CD4-positive, alpha-beta T cell treated with Interleukin-12 subunit alpha and Interleukin-12 subunit beta, for 1 hour (primary cell): ENCODE results near the gene DLEU7.

ENCODE experiments used
- DNase-seq: peaks from one replicate; pipeline ENCODE4 v3.0.0-alpha.2; 2020

Gene DLEU7

DNA sequence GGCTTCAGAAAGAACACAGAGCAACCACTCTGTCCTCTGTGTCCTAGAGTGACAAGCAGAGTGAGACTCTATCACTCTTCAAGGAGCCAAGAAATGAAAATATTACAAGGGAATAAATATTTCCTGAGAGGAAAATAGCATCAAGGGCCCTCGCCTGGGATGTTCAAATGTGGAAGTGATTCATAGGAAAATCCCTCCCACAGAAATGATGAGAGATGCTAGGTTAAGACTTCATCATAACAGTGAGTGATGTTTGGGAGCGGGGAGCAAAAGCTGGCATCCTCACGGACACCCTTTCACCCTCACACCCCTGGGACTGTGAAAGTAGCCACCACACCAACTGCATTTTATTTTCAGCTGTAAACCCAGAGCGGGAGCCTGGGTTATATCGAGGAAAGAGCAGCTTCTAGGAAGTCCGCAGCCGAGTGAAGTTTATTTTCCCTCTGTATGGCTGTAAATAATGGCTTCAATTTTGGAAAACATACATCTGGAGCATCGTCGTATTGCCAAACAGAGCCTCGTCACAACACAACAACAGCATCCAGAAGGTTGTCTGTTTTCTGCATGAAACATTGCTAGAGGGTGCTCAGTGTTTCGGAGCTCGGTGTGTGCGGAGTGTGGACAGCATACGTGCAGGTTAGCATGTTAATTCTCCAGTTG is 54.8 kb downstream of the DLEU7 start:
- DNase-seq = no peak

DNA sequence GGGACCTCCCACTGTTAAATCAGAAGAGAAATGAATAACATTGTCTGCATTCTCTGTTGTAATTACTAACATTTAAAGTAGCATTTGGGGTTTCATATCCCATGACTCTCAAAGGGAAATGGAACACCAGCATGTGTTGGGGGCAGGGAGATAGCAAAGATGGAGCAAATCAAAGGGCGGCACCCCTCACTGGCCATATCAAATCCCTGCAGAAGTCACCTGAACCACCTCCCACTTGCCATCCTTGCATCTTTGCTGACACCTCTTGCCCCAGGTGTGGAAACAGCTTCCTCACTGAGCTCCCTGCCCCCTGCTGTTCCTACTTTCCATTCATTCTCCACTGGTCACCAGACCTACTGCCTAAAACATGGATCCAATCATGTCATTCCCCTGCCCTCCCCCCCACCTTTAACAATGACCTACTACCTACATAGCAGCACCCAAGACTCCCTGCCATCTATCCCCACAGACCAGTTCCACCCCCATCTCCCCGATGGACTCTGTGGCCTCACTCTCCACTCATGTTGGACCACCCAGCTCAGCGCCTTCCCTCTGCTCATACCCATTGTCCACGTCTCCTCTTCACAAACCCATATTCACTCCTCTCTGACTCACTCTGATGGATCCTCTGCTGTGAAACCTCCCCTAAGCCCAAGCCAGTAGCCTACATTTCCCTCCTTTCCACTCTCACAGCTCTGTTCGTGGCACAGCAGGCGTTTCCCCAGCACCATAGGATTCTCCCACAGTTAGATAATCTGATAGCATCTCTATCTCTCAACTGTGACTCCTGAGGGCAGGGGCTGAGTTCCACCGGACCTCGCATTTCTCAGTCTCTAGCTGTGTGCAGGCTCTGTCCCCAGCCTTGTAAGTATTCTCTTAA is 55.9 kb downstream of the DLEU7 start:
- DNase-seq = no peak

DNA sequence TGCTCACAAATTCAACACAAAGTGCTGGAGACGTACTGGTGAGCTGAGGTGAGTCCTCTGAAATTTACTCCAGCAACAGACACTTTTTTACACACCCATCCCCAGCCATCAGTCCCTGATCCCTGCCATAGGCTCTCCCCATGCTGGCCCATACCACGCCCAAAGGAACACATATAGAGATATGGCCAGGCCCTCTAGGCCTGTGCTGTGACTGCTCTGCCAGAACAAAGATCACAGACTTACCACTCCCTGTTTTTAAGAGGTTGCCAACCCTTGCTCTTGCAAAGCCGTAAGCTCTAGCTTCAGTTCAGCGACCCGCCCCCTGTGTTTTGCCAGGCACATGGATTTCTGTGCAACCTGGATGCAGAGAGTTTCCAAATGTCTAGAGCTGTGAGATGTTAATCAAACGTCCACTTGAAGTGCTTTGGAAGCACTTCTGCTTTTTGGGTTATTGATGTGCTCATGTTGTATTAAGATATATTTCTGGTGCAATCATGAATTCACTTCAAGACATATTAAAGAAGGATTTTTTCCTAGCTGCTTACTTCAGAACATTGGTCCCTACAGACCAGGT is 59.7 kb downstream of the DLEU7 start:
- no peak for DNase-seq

DNA sequence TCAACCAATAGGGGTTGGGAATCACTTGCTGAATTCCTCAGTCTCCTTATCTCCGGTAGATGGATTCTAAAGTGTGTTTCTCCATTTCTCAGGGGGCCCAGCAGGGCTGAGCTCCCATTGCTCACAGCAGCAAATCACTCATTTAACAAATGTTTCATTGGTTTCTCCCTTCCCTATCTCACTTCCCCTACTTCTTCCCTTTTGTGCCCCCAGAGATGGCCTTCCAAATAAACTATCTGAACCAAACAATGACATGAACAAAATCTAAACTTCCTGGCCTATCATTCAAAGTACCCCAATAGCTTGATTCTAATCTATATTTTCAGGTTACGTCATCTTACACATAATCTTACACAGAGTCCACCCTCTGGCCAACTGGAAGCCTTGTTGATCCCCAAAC is 60.4 kb downstream of the DLEU7 start:
- no peak for DNase-seq

DNA sequence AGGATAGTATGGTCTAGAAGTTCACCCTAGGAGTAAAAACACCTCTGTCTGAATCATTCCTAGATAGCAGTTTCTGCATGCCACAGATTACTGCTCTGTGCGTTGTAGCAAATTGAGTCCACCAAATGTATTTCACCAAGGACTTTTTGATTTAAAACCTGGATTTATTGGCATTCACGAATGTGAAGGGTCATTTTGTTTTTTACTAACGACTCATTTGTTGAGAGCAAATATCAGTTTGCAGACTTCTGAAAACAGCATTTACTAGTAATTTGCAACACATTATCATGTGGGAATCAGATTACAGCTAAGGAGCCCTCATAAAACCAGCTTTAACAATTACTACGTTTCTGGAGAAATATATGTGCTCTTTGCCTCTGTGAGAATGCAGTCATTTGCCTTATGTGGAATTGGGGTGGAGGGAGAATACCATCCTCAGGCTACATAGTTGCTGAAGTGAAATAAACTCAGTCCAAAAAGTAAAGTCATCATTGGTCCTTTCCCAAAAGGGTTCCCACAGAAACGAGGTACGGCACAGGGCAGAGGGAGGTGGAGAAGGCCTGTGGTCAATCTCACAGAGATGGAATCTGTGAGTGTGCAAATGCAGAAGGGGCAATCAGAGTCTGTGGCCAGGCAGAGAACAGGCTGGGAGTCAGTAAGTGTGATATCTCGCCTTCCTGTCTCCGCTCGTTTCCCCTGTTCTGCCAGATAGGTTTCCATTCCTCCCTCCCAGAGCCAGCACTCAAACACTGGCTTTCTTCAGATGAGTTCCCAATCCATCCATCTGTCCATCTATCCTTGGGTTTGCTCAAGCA is 63.1 kb downstream of the DLEU7 start:
- no peak for DNase-seq

DNA sequence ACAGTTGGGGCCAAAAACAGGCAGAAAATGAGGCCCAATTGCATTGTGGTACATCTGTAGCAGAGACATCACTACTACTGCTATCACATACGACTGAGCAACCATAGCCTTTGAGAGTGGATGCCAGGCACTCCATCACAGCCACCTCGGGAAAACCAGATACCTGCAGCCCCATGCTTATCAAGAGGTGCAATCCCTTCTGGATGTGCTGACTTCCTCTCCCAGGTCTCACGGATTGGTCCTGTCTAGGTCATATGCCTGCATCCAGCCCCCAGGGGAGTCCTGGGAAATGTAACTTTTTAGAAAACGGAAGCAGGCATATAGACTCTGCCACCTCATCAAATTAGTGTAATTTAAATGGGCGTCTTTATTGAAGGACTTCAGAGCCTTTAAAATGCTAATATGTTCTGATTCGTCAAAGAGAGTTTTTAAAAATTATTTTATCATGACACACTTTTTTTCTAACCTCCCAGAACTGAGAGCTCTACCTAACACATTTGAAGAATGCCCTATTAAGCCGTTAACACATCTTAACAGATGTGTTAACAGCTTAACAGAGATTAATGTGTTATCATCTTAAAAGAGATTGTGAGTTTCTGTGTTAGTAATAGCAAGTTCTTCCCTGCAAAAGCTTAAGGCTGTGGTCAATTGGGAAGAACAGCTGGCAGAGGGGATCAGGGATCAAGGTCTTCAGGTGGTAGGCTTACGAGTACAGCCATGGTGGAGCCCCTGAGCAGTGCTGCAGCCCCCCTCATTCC is 63.9 kb downstream of the DLEU7 start:
- DNase-seq = no peak
